Endodermal cell (in vitro differentiated cells): ENCODE data around the gene BRI3. TPM values are rescaled to one million over a fixed set of nuclear protein-coding genes. Genes with fewer than 3 reads are reported as not detected.

Experiments used
- DNase-seq: peaks from one replicate; pipeline ENCODE4 v3.0.0-alpha.2; 2017
- H3K27ac ChIP-seq: 2 replicates; pipeline ENCODE4 v1.5.1; 2013; ENCODE audit warnings: mild to moderate bottlenecking, low read depth, low read length, moderate library complexity
- H3K27me3 ChIP-seq: 2 replicates; pipeline ENCODE4 v1.6.1; 2013; ENCODE audit warnings: mild to moderate bottlenecking, low read length, moderate library complexity; ENCODE audit not compliant: insufficient read depth, control insufficient read depth, poor library complexity, severe bottlenecking
- H3K36me3 ChIP-seq: 2 replicates; pipeline ENCODE4 v1.7.0; 2013; ENCODE audit warnings: mild to moderate bottlenecking, low read length, moderate library complexity; ENCODE audit not compliant: control insufficient read depth, insufficient read depth
- H3K4me1 ChIP-seq: one replicate; pipeline ENCODE4 v1.7.0; 2013; ENCODE audit warnings: low read length; ENCODE audit not compliant: control insufficient read depth, insufficient read depth
- H3K4me3 ChIP-seq: 2 replicates; pipeline ENCODE4 v1.5.1; 2013; ENCODE audit warnings: mild to moderate bottlenecking, low read length, moderate library complexity
- H3K9ac ChIP-seq: 2 replicates; pipeline ENCODE4 v1.6.1; 2013; ENCODE audit warnings: mild to moderate bottlenecking, low read length, moderate library complexity; ENCODE audit not compliant: poor library complexity, severe bottlenecking; ENCODE audit errors: extremely low read depth
- H3K9me3 ChIP-seq: 2 replicates; pipeline ENCODE4 v1.6.1; 2013; ENCODE audit warnings: mild to moderate bottlenecking, low read length, moderate library complexity; ENCODE audit not compliant: control insufficient read depth
- H3K27ac Mint-ChIP-seq: 2 replicates; pipeline ENCODE4 v1.8.0; 2020; ENCODE audit warnings: mixed read lengths
- H3K27me3 Mint-ChIP-seq: 2 replicates; pipeline ENCODE4 v1.8.0; 2021; ENCODE audit warnings: mild to moderate bottlenecking, mixed read lengths; ENCODE audit not compliant: insufficient read depth
- H3K36me3 Mint-ChIP-seq: 2 replicates; pipeline ENCODE4 v1.8.0; 2020; ENCODE audit warnings: low read depth, mixed read lengths
- H3K4me1 Mint-ChIP-seq: 2 replicates; pipeline ENCODE4 v1.8.0; 2020; ENCODE audit warnings: mixed read lengths
- H3K4me3 Mint-ChIP-seq: 2 replicates; pipeline ENCODE4 v1.8.0; 2020; ENCODE audit warnings: mild to moderate bottlenecking, moderate library complexity, mixed read lengths
- H3K9me3 Mint-ChIP-seq: 2 replicates; pipeline ENCODE4 v1.8.0; 2020; ENCODE audit warnings: mild to moderate bottlenecking, mixed read lengths
- WGBS, 2 experiments: methylation state at CpG; one replicate each; pipeline versions ENCODE4 v1.1.5 to v1.1.7; 2013; ENCODE audit warnings: missing lambda C conversion rate in 2 of 2, mixed read lengths in 1 of 2; ENCODE audit not compliant: insufficient coverage in 1 of 2, insufficient read length in 1 of 2; 5-methylcytosine and 5-hydroxymethylcytosine counted together
- total RNA-seq, 2 donors: library from RNA; stranded (reverse); fragmentation: NEBNext Ultra II Directional in 1 of 2; extraction: Animal tissue kit (Norgen Biotek cat#: 25700) in 1 of 2; gene quantifications; 2 replicates in 1 of 2; 3 replicates in 1 of 2; pipeline ENCODE4 v1.2.1, GENCODE V29; 2021
- TF ChIP-seq, protein P1 (sequence below): fragments of 200-600 bp; sonication (generic); conservative IDR thresholded peaks from 2 replicates; pipeline ENCODE4 v1.5.0; 2021; ENCODE audit warnings: antibody characterized with exemption, mild to moderate bottlenecking

BRI3 gene
- total RNA-seq, 2 donors from 2014 or later: 130 to 152 TPM

DNA sequence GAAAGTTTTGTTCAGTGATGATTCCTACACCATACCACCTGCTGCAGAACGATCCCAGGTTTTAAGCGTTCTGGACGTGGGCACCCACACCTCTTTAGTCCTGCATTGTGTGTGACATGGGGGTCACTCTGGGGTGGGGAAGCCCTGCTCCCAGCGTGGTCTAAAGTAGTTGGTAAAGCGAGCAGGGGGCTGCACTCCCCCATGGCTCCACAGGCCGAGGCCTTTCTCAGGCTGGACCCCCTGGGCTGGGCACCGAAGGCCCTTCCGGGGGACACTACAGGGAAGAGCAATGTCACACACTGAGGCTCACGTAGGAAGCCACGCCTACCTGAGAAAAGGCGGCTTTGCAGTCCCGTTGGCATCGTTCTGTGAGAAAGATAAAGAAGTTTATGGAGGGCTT, 12.3 kb downstream of the BRI3 start:
- Histone ChIP-seq H3K9me3 (no peaks in the 10 kb centered on the region), H3K4me3 (no peak overlapping the region), H3K27ac (no peak overlapping the region), H3K9ac (no peak overlapping the region), H3K4me1 (no peaks in the 10 kb centered on the region), H3K36me3 (peaks cover 42% of the 10 kb centered on the region), H3K27me3 (no peaks in the 10 kb centered on the region)
- Mint-ChIP-seq H3K27ac (no peak overlapping the region), H3K27me3 (no peaks in the 10 kb centered on the region), H3K36me3 (peaks cover 27% of the 10 kb centered on the region), H3K4me3 (no peak overlapping the region), H3K9me3 (no peaks in the 10 kb centered on the region), H3K4me1 (no peaks in the 10 kb centered on the region)
- WGBS, 2 experiments: 94 to 95% methylated on average over 9 to 13 of the region's 13 CpGs
- TF ChIP-seq, protein P1, sequence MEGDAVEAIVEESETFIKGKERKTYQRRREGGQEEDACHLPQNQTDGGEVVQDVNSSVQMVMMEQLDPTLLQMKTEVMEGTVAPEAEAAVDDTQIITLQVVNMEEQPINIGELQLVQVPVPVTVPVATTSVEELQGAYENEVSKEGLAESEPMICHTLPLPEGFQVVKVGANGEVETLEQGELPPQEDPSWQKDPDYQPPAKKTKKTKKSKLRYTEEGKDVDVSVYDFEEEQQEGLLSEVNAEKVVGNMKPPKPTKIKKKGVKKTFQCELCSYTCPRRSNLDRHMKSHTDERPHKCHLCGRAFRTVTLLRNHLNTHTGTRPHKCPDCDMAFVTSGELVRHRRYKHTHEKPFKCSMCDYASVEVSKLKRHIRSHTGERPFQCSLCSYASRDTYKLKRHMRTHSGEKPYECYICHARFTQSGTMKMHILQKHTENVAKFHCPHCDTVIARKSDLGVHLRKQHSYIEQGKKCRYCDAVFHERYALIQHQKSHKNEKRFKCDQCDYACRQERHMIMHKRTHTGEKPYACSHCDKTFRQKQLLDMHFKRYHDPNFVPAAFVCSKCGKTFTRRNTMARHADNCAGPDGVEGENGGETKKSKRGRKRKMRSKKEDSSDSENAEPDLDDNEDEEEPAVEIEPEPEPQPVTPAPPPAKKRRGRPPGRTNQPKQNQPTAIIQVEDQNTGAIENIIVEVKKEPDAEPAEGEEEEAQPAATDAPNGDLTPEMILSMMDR: no peak
- DNase-seq: no peak

DNA sequence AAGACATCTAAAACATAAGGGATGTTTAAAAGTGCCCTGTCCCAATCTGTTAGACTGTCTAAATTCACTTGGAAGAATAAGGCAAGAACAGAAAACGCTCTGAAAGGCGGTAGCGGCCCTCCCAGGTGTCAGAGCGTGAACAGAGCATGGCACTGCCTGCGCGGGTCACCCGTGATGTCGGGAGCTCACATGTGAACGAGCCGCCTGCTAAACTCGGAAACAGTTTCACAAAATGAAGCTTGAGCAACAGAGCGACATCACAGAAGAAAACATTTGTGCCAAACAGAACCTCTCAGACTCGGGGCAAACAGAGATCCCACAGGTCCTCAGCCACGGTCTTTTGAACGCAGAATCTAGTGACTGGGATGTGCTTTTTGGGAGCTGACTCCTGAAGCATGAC, 12.8 kb downstream of the BRI3 start:
- DNase-seq: no peak
- Mint-ChIP-seq H3K27me3 (no peaks in the 10 kb centered on the region), H3K9me3 (no peaks in the 10 kb centered on the region), H3K4me3 (no peak overlapping the region), H3K4me1 (no peaks in the 10 kb centered on the region), H3K36me3 (peaks cover 27% of the 10 kb centered on the region), H3K27ac (peak overlapping the region; percentile 72)
- Histone ChIP-seq H3K4me1 (no peaks in the 10 kb centered on the region), H3K27me3 (no peaks in the 10 kb centered on the region), H3K4me3 (no peak overlapping the region), H3K27ac (peak overlapping the region; percentile 22), H3K9me3 (no peaks in the 10 kb centered on the region), H3K36me3 (peaks cover 40% of the 10 kb centered on the region), H3K9ac (no peak overlapping the region)
- 86 to 89% methylated on average over 13 to 15 of the region's 15 CpGs for WGBS, 2 experiments
- TF ChIP-seq, protein P1: no peak

DNA sequence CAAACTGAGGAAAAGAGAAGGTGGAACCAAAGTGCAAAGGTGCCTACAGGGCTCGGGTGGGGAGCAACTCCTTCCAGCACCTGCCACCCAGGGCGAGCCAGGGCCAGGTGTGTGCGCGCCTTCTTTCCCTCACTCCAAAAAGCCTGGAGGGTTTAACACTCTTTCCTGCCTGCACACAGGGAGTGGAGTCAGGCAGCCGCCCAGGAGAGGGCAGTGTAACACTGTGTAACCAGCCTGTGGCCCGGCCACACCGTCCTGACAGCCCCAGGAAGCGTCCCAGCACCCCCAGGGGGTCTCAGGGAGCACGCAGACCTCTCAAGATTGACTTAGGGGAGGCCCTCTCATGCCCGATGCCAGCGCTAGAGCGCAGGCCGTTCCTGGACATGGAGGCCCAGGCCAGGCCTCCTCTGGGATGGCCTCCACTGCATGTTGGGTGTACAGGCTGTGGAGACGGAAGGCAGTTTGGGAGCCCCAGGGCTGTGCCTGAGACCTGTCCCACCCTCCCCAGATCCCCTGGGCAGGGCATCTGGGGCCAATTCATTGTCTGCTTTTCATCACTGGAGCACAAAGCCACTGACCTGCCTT, 13.4 kb downstream of the BRI3 start:
- Mint-ChIP-seq H3K27ac (peak overlapping the region; percentile 72), H3K36me3 (peaks cover 23% of the 10 kb centered on the region), H3K27me3 (no peaks in the 10 kb centered on the region), H3K4me1 (no peaks in the 10 kb centered on the region), H3K4me3 (no peak overlapping the region), H3K9me3 (no peaks in the 10 kb centered on the region)
- H3K27me3 ChIP-seq: no peaks in the 10 kb centered on the region
- peak; percentile 95 for DNase-seq
- H3K36me3 ChIP-seq: peaks cover 34% of the 10 kb centered on the region
- H3K9ac ChIP-seq: no peak overlapping the region
- WGBS, 2 experiments: 36 to 47% methylated on average over 12 to 14 of the region's 14 CpGs
- H3K9me3 ChIP-seq: no peaks in the 10 kb centered on the region
- TF ChIP-seq, protein P1: peak; percentile 95
- H3K27ac ChIP-seq: peak overlapping the region; percentile 22
- H3K4me3 ChIP-seq: no peak overlapping the region
- no peaks in the 10 kb centered on the region for H3K4me1 ChIP-seq
